ENCODE results near the gene ZDHHC19. TPM values are rescaled to one million over a fixed set of nuclear protein-coding genes. Genes with fewer than 3 reads are reported as not detected.
A peak's percentile ranks its signal among the peaks of the same experiment; 100 is the strongest.

The ZDHHC19 gene
- total RNA-seq, 2 experiments from 2014 or later = not detected

- Mint-ChIP-seq H3K27ac (no peak overlapping the region), H3K27me3 (no peaks in the 10 kb centered on the region)
- POLR2A ChIA-PET = no interaction called here
Observed at GRCh38 chr3:196198081-196198675, 13.0 kb downstream of the ZDHHC19 start.

GRCh38 chr3:196197524-196197923, 13.7 kb downstream of the ZDHHC19 start:
- no peak for TF ChIP-seq CTCF (IDR thresholded peaks at IDR 0.05)
- Histone ChIP-seq H3K27me3 (ENCODE audit: control insufficient read depth in 1 of 2, insufficient read depth in 2 of 2, low read length in 2 of 2) (no peaks in the 10 kb centered on the region), H3K4me1 (ENCODE audit: insufficient read depth, low read length) (peaks cover 37% of the 10 kb centered on the region), H3K9me3 (ENCODE audit: control insufficient read depth in 1 of 2, insufficient read depth in 1 of 2, low read length in 2 of 2) (no peaks in the 10 kb centered on the region), H3K36me3 (ENCODE audit: insufficient read depth, low read length) (no peaks in the 10 kb centered on the region), H3K27ac (ENCODE audit: low read depth in 1 of 2, low read length in 2 of 2) (no peak overlapping the region), H3K4me3 (ENCODE audit: low read length) (no peak overlapping the region)
- no peak overlapping the region for H3K27ac Mint-ChIP-seq
- no peak overlapping the region for H3K4me3 Mint-ChIP-seq
- ATAC-seq (ENCODE audit: poor library complexity) = no peak
- no peaks in the 10 kb centered on the region for H3K9me3 Mint-ChIP-seq
- peak in 1 of 14 experiments; percentile 30 for DNase-seq
- ChIA-PET CTCF (interaction anchor here (0.7 to 2.3 kb wide), 3 partner anchors 18 to 124 kb away, joined by 3 to 28 read pairs (median 5); no protein-coding TSS in a partner anchor), POLR2A (no interaction called here)
- no peaks in the 10 kb centered on the region for H3K27me3 Mint-ChIP-seq
- intact Hi-C loops (cut with DNase I, micrococcal nuclease) = loop anchor here in 1 of 2 experiments (5.0 kb wide), 1 partner anchor 345 kb away; no protein-coding TSS in a partner anchor
- H3K36me3 Mint-ChIP-seq (ENCODE audit: low read depth) = no peaks in the 10 kb centered on the region
- peaks cover 9% of the 10 kb centered on the region for H3K4me1 Mint-ChIP-seq (ENCODE audit: low read depth)

More at GRCh38 chr3:196198081-196198675, 13.0 kb downstream of the ZDHHC19 start:
- Mint-ChIP-seq H3K36me3 (ENCODE audit: low read depth) (no peaks in the 10 kb centered on the region), H3K4me3 (no peak overlapping the region), H3K4me1 (ENCODE audit: low read depth) (peaks cover 3% of the 10 kb centered on the region), H3K9me3 (no peaks in the 10 kb centered on the region)
- intact Hi-C loops (cut with DNase I, micrococcal nuclease) = loop anchor here in 1 of 2 experiments (5.0 kb wide), 1 partner anchor 346 kb away; no protein-coding TSS in a partner anchor
- peak in 1 of 14 experiments; percentile 21 for DNase-seq
- CTCF ChIA-PET = interaction anchor here (2.3 kb wide), 1 partner anchor 125 kb away, joined by 28 read pairs; no protein-coding TSS in a partner anchor
- Histone ChIP-seq H3K9me3 (ENCODE audit: control insufficient read depth in 1 of 2, insufficient read depth in 1 of 2, low read length in 2 of 2) (no peaks in the 10 kb centered on the region), H3K27ac (ENCODE audit: low read depth in 1 of 2, low read length in 2 of 2) (no peak overlapping the region), H3K4me1 (ENCODE audit: insufficient read depth, low read length) (peaks cover 30% of the 10 kb centered on the region), H3K4me3 (ENCODE audit: low read length) (no peak overlapping the region), H3K27me3 (ENCODE audit: control insufficient read depth in 1 of 2, insufficient read depth in 2 of 2, low read length in 2 of 2) (no peaks in the 10 kb centered on the region), H3K36me3 (ENCODE audit: insufficient read depth, low read length) (no peaks in the 10 kb centered on the region)
- ATAC-seq (ENCODE audit: poor library complexity) = no peak
- TF ChIP-seq CTCF (IDR thresholded peaks at IDR 0.05) = no peak

GRCh38 chr3:196195664-196196265, 15.4 kb downstream of the ZDHHC19 start:
- H3K9me3 Mint-ChIP-seq = no peaks in the 10 kb centered on the region

More at GRCh38 chr3:196195664-196196265, 15.4 kb downstream of the ZDHHC19 start:
- no peak overlapping the region for H3K27ac ChIP-seq (ENCODE audit: low read depth in 1 of 2, low read length in 2 of 2)
- H3K4me1 Mint-ChIP-seq (ENCODE audit: low read depth) = peaks cover 16% of the 10 kb centered on the region
- POLR2A ChIA-PET = interaction anchor here (0.8 to 2.0 kb wide), 3 partner anchors 9 to 122 kb away, joined by 3 to 18 read pairs (median 3); no protein-coding TSS in a partner anchor
- H3K27me3 Mint-ChIP-seq = no peaks in the 10 kb centered on the region
- no peak overlapping the region for H3K4me3 ChIP-seq (ENCODE audit: low read length)
- peaks cover 51% of the 10 kb centered on the region for H3K4me1 ChIP-seq (ENCODE audit: insufficient read depth, low read length)
- intact Hi-C loops (cut with DNase I, micrococcal nuclease) = loop anchor here (1.0 to 5.0 kb wide), 2 partner anchors 122 to 343 kb away; no protein-coding TSS in a partner anchor
- no peaks in the 10 kb centered on the region for H3K36me3 Mint-ChIP-seq (ENCODE audit: low read depth)
- DNase-seq (peak in 2 of 14 experiments; percentile 43 to 60), ATAC-seq (ENCODE audit: poor library complexity) (no peak)
- no peak overlapping the region for H3K27ac Mint-ChIP-seq
- TF ChIP-seq CTCF (IDR thresholded peaks at IDR 0.05) = no peak
- H3K4me3 Mint-ChIP-seq = no peak overlapping the region
- no peaks in the 10 kb centered on the region for H3K36me3 ChIP-seq (ENCODE audit: insufficient read depth, low read length)
- no peaks in the 10 kb centered on the region for H3K9me3 ChIP-seq (ENCODE audit: control insufficient read depth in 1 of 2, insufficient read depth in 1 of 2, low read length in 2 of 2)
- CTCF ChIA-PET = interaction anchor here (0.5 to 2.3 kb wide), 7 partner anchors 9 to 169 kb away, joined by 3 to 28 read pairs (median 5); no protein-coding TSS in a partner anchor
- H3K27me3 ChIP-seq (ENCODE audit: control insufficient read depth in 1 of 2, insufficient read depth in 2 of 2, low read length in 2 of 2) = no peaks in the 10 kb centered on the region

Measured in CD4-positive, alpha-beta T cell (primary cell).